Measurements from ENCODE around the gene ACAD8.

DNA sequence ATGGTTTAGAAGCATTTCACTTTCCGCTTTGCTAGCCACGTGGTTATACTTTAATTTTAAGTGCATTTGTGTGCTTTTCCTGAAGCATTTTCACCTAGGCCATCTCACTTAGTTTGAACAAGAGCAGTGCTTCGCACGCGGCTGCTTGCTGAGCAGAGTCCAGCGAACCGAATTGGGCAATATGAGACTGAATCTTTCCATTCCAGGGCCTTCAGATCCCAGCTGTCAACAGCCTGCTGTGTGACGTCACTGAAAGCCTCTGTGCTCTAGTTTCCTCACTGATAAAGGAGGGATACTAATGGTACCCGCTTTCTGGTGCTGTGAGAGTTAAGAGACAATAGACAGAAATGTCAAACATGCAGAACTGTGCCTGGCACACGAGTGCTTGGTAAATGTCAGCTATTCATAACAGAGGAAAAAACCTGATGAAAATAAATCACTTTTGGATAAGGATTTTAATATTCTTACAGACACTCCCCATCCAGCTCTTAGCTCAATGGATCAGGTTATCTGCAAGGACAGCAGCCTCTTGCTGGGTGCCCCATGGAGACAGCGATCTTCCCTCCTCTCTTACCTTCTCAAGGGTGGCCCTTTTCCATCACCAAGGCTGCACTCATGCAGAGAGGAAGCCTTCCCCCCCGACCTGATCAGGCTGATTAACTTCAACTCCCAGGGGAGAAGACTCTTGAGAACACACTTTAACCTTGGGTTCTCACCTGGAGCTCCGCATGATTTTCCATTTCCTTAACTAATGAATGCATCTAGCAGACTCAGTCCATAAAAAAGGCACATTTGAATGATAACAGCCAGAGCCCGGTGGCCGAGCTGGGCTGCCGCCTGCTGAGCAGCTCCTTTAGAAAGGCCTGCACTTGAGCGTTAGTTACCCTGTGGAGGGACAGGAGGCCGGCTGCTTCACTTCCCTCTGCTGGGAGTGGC is 19.3 kb downstream of the ACAD8 start:
- TF ChIP-seq ATF7 (IDR thresholded peaks at IDR 0.05; ENCODE audit: low read depth) (no peak), SREBF2 (IDR thresholded peaks at IDR 0.05; ENCODE audit: low read length) (no peak), HDGF (IDR thresholded peaks at IDR 0.05) (no peak), SMC3 (IDR thresholded peaks at IDR 0.05; ENCODE audit: borderline replicate concordance, low read length) (no peak), POLR2A (IDR thresholded peaks at IDR 0.05; ENCODE audit: low read depth, low read length) (no peak), CHD2 (IDR thresholded peaks at IDR 0.05; ENCODE audit: borderline replicate concordance, low read depth, low read length) (no peak), ESRRA (IDR thresholded peaks at IDR 0.05; ENCODE audit: low read length) (no peak), KDM1A (IDR thresholded peaks at IDR 0.05; ENCODE audit: borderline replicate concordance) (no peak), MXI1 (IDR thresholded peaks at IDR 0.05; ENCODE audit: low read depth, low read length) (no peak), YY1 (IDR thresholded peaks at IDR 0.05; ENCODE audit: low read depth, low read length) (no peak), SIN3A (IDR thresholded peaks at IDR 0.05; ENCODE audit: low read depth, low read length) (no peak), NFYB (IDR thresholded peaks at IDR 0.05; ENCODE audit: insufficient read depth, low read depth, low read length) (no peak)
- TF ChIP-seq, protein P1, sequence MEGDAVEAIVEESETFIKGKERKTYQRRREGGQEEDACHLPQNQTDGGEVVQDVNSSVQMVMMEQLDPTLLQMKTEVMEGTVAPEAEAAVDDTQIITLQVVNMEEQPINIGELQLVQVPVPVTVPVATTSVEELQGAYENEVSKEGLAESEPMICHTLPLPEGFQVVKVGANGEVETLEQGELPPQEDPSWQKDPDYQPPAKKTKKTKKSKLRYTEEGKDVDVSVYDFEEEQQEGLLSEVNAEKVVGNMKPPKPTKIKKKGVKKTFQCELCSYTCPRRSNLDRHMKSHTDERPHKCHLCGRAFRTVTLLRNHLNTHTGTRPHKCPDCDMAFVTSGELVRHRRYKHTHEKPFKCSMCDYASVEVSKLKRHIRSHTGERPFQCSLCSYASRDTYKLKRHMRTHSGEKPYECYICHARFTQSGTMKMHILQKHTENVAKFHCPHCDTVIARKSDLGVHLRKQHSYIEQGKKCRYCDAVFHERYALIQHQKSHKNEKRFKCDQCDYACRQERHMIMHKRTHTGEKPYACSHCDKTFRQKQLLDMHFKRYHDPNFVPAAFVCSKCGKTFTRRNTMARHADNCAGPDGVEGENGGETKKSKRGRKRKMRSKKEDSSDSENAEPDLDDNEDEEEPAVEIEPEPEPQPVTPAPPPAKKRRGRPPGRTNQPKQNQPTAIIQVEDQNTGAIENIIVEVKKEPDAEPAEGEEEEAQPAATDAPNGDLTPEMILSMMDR (IDR thresholded peaks at IDR 0.05 in 2 of 3, conservative IDR thresholded peaks at IDR 0.05 in 1 of 3; ENCODE audit: control insufficient read depth in 2 of 3, extremely low read depth in 1 of 3, insufficient read depth in 1 of 3, low read depth in 3 of 3, low read length in 3 of 3), result no peak

All from GM12878 (cell line).